Ovary (tissue), 9 donors: ENCODE results near the gene R3HDM2. TPM values are rescaled to one million over a fixed set of nuclear protein-coding genes. Genes with fewer than 3 reads are reported as not detected.
A peak's percentile ranks its signal among the peaks of the same experiment; 100 is the strongest.

Source experiments
- DNase-seq, 5 donors: peaks; one replicate each; pipeline ENCODE4 v3.0.0-alpha.2; 2019 to 2020
- H3K27ac ChIP-seq, 2 donors: fragments of 200-600 bp; one replicate each; pipeline versions ENCODE4 v1.5.1 to v1.8.0; 2019 to 2022
- H3K27me3 ChIP-seq: fragments of 200-600 bp; one replicate; pipeline ENCODE4 v1.8.0; 2022
- H3K36me3 ChIP-seq: fragments of 200-600 bp; sonication (generic); one replicate; pipeline ENCODE4 v1.5.1; 2019
- H3K4me1 ChIP-seq: one replicate; pipeline ENCODE4 v1.8.1; 2013; ENCODE audit warnings: mild to moderate bottlenecking, moderate library complexity; ENCODE audit not compliant: insufficient read depth
- H3K4me3 ChIP-seq: fragments of 200-600 bp; sonication (generic); one replicate; pipeline ENCODE4 v1.5.1; 2017
- H3K9me3 ChIP-seq, 2 donors: fragments of 200-600 bp in 1 of 2; sonication (generic) in 1 of 2; one replicate each; pipeline versions ENCODE4 v1.5.1 to v1.8.1; 2013 to 2019; ENCODE audit warnings: mild to moderate bottlenecking in 1 of 2, moderate library complexity in 1 of 2
- EP300 ChIP-seq: sonication (generic); formaldehyde crosslinking; IDR thresholded peaks from one replicate; pipeline ENCODE4 v1.6.1; 2017; ENCODE audit warnings: antibody characterized with exemption
- POLR2A ChIP-seq: fragments of 450-650 bp; IDR thresholded peaks from one replicate; pipeline ENCODE4 v1.6.1; 2017; ENCODE audit warnings: antibody characterized with exemption, mild to moderate bottlenecking, moderate library complexity
- WGBS, 3 donors: extraction: QIAGEN DNeasy Blood & Tissue Kit in 1 of 3; methylation state at CpG; one replicate each; pipeline versions ENCODE4 v1.1.5 to v1.1.7; 2013 to 2017; 5-methylcytosine and 5-hydroxymethylcytosine counted together
- intact Hi-C, 4 donors: fragments of 100-400 bp; cut with DNase I; formaldehyde crosslinking; loops; one replicate each; pipeline versions ENCODE4 v1.11.0 to v1.15.1; 2022 to 2023
- polyA plus RNA-seq, 2 donors: library from polyadenylated mRNA; stranded (reverse); fragments of 200-250 nt in 1 of 2; fragments of 350-450 nt in 1 of 2; fragmentation: Illumina TruSeq in 1 of 2; extraction: RNeasy Lipid Tissue Mini Kit (QIAGEN cat#74804) in 1 of 2; gene quantifications; one replicate each; pipeline ENCODE4 v1.2.3, GENCODE V29; 2013 to 2014
- total RNA-seq, 7 donors: library from RNA; depleted of rRNA in 2 of 7; stranded (reverse); fragments of >200 nt in 2 of 7; fragmentation: NEBNext Ultra II Directional in 3 of 7; extraction: Animal tissue kit (Norgen Biotek cat#: 25700) in 3 of 7; gene quantifications; one replicate each; pipeline versions ENCODE4 v1.1.0 to v1.2.4, GENCODE V29; 2016 to 2023
- TF ChIP-seq, protein P1 (sequence below), 3 donors: fragments of 450-650 bp in 2 of 3; fragments of 200-600 bp in 1 of 3; IDR thresholded peaks; one replicate each; pipeline versions ENCODE4 v1.5.1 to v1.8.0; 2016 to 2022; ENCODE audit warnings: antibody characterized with exemption in 3 of 3, mild to moderate bottlenecking in 1 of 3
- donor health status: DM: no; HTN: no; CAD: no; lungs with moderate emphysema.
- donor health status: DM: no; HTN: no; CAD: no.
- donor health status: Bipolar disorder and iron deficiency.
- donor health status: DM: yes; HTN: yes; CAD: no.
- donor health status: DM: no; HTN: no; CAD: no.
- donor health status: DM: yes; HTN: yes; CAD: no.

The R3HDM2 gene
- total and polyA plus RNA-seq, 9 donors: 24.3 to 81.4 (median 65.6) TPM

DNA sequence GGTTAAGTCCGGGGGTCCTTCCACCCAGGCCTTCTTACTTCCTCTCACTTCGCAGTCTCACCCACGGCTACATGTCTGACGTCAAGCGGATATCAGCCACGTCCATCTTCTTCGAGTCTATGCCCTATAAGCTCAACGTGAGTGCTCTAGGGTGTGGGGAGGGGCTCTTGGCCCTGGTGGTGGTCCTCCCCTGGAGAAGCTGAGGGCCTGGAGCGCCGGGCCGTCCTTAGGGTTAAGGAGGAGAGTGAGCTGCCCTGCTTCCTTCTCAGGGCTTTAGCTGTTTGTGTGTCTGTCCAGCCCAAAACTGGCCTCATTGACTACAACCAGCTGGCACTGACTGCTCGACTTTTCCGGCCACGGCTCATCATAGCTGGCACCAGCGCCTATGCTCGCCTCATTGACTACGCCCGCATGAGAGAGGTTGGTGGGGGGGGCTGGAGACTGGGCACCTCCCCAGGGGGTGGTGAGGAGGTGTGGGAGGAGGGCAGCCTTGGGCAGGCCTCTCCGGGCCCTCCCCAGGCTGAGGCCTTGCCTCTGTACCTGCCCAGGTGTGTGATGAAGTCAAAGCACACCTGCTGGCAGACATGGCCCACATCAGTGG lies 198.6 kb downstream of the R3HDM2 start:
- Histone ChIP-seq H3K36me3 (no peaks in the 10 kb centered on the region), H3K9me3 (no peaks in the 10 kb centered on the region), H3K27me3 (no peaks in the 10 kb centered on the region), H3K4me3 (no peak overlapping the region), H3K4me1 (peaks cover 7% of the 10 kb centered on the region), H3K27ac (no peak overlapping the region)
- DNase-seq: no peak
- TF ChIP-seq POLR2A: no peak
- TF ChIP-seq, protein P1, sequence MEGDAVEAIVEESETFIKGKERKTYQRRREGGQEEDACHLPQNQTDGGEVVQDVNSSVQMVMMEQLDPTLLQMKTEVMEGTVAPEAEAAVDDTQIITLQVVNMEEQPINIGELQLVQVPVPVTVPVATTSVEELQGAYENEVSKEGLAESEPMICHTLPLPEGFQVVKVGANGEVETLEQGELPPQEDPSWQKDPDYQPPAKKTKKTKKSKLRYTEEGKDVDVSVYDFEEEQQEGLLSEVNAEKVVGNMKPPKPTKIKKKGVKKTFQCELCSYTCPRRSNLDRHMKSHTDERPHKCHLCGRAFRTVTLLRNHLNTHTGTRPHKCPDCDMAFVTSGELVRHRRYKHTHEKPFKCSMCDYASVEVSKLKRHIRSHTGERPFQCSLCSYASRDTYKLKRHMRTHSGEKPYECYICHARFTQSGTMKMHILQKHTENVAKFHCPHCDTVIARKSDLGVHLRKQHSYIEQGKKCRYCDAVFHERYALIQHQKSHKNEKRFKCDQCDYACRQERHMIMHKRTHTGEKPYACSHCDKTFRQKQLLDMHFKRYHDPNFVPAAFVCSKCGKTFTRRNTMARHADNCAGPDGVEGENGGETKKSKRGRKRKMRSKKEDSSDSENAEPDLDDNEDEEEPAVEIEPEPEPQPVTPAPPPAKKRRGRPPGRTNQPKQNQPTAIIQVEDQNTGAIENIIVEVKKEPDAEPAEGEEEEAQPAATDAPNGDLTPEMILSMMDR (IDR thresholded peaks at IDR 0.05): no peak
- TF ChIP-seq EP300: no peak
- WGBS, 3 donors: 85 to 88% (median 87%) methylated on average over 19 of the region's 19 CpGs
- intact Hi-C loops: no loop called here

DNA sequence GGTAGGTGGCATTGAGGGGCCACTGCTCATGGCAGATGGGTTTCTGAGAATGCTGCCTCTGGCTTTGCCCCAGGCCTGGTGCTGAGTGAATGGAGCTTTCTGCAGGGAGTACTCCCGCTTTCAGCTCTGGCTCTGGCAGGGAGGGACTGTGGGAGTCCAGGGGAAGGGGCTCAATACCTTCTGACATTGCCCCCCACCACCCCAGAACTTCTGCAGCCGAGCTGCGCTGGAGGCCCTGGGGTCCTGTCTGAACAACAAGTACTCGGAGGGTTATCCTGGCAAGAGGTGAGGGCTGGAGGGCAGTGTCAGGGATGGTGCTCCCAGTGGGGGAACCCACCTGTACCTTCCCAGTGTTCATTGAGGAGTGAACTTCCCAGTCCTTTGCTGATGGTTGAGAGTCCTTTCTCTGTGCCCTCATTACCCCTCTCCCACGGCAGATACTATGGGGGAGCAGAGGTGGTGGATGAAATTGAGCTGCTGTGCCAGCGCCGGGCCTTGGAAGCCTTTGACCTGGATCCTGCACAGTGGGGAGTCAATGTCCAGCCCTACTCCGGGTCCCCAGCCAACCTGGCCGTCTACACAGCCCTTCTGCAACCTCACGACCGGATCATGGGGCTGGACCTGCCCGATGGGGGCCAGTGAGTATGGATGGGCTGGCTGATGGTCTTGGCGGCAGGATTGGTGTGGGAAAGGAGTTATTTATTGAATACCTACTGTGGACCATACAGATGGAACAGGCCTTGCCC lies 199.4 kb downstream of the R3HDM2 start:
- Histone ChIP-seq H3K4me1 (peaks cover 7% of the 10 kb centered on the region), H3K4me3 (no peak overlapping the region), H3K9me3 (no peaks in the 10 kb centered on the region), H3K36me3 (no peaks in the 10 kb centered on the region), H3K27ac (no peak overlapping the region), H3K27me3 (no peaks in the 10 kb centered on the region)
- no peak for DNase-seq
- intact Hi-C loops: no loop called here
- WGBS, 3 donors: 86 to 90% (median 88%) methylated on average over 13 of the region's 13 CpGs
- no peak for TF ChIP-seq EP300

DNA sequence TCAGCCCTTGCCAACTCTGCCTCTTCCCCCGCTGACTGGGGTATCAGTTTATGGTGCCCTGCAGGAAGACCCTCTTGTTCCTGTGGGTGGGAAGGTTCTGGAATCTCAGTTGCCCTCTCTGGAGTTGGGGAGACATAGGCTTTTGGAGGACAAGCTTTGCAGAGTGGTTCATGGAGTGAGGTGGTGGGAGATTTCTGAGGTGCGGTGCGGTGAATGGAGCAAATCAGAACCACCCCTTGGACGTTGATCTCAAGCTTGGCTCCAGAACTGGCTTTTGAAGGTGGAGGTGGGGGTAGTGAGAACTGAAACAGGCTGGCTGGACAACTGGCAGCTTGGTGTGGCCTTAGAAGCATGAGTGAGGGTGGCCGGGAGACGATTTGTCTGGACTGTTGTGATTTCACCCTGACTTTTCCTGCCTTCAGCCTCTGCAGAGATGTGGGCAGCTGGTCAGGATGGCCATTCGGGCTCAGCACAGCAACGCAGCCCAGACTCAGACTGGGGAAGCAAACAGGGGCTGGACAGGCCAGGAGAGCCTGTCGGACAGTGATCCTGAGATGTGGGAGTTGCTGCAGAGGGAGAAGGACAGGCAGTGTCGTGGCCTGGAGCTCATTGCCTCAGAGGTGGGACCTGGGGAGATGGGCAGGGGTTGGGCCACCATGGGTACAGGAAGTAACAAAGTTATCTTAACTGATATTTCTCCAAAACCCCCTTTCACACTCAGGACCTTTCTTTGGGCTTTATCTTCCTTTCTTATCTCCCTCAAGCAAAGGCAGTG lies 200.3 kb downstream of the R3HDM2 start:
- TF ChIP-seq, protein P1 (IDR thresholded peaks at IDR 0.05): no peak
- TF ChIP-seq POLR2A (no peak), EP300 (no peak)
- no peak overlapping the region for H3K27ac ChIP-seq
- H3K4me3 ChIP-seq: peak overlapping the region; percentile 66
- no peak for DNase-seq
- no peaks in the 10 kb centered on the region for H3K9me3 ChIP-seq
- no peaks in the 10 kb centered on the region for H3K36me3 ChIP-seq
- H3K4me1 ChIP-seq: peaks cover 7% of the 10 kb centered on the region
- WGBS, 3 donors: 29 to 38% (median 33%) methylated on average over 10 of the region's 10 CpGs
- H3K27me3 ChIP-seq: no peaks in the 10 kb centered on the region
- intact Hi-C loops: no loop called here

DNA sequence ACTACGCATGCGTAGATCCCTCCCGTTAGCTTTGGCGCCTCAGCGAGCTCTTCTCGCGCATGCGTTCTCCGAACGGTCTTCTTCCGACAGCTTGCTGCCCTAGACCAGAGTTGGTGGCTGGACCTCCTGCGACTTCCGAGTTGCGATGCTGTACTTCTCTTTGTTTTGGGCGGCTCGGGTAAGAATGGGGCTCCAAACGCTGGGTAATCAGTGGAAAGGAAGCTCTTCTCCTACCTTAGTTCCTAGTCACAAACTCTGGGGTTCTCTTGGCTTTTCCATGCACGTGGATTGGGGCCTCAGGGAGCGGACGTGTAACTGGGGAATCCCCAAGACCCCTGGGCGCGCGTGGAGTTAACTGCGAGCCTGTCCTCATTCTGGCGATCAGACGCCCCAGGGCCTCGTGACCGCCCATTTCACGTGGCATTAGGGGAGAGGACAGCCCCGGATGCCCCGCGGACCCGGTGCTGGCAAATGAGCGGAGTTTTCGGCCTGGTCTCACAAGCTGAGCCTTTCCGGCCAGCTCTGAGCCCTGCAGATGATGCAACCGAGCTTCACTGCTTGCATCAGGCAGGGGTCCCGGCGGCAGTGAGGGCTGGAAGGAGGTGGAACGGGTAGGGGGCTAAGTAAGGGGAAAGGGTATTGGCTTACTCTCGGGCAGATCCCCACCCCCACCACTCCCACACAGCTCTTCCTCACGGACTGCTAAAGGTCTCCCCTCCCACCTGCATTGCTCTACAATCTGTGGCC lies 201.0 kb downstream of the R3HDM2 start, which contains the start of gene SHMT2:
TSS of gene SHMT2 (plus strand) at position 78 of the 747 bp plus-strand sequence. CDS start at position 146, 68 bp downstream.
- Histone ChIP-seq H3K4me1 (peaks cover 7% of the 10 kb centered on the region), H3K27me3 (peaks cover under 1% of the 10 kb centered on the region), H3K27ac (no peak within 1 kb of the TSS), H3K4me3 (peak within 1 kb of the TSS; percentile 66), H3K36me3 (no peaks in the 10 kb centered on the region), H3K9me3 (no peaks in the 10 kb centered on the region)
- intact Hi-C loops: no loop called here
- 1% methylated on average over 42 of the region's 42 CpGs for WGBS, 3 donors
- peak; percentile 38 for TF ChIP-seq POLR2A
- TF ChIP-seq, protein P1 (IDR thresholded peaks at IDR 0.05): no peak
- peak; percentile 92 to 96 (median 95) for DNase-seq
